Osteoblast (primary cell): ENCODE results near the gene SIGMAR1. TPM values are rescaled to one million over a fixed set of nuclear protein-coding genes. Genes with fewer than 3 reads are reported as not detected.

Experiments used
- small RNA-seq: library from RNA; depleted of rRNA; stranded (forward); fragments of <200 nt; gene quantifications from one replicate; pipeline ENCODE3, GENCODE V24; 2012
- total RNA-seq: library from RNA; depleted of rRNA; stranded (reverse); fragments of >200 nt; gene quantifications from 2 replicates; pipeline ENCODE4 v1.2.3, GENCODE V29; 2012

The SIGMAR1 gene
- total RNA-seq, 1 donor = 72.7 TPM

Small RNAs within 50 kb of the gene (small RNA-seq; reads per million reads assigned to genes)
- gene CCL27 = not detected

Other genes starting within 250 kb of the SIGMAR1 start
- gene FAM219A, start 179.2 kb downstream of the SIGMAR1 start, total RNA-seq = 8.5 and 9.4 TPM in 2 replicates
- gene DNAI1, start 179.0 kb downstream of the SIGMAR1 start, total RNA-seq = 47.4 TPM in 1 of 2 replicates, not detected in the other
- under 0.01 and 0.29 TPM in 2 replicates for gene ENHO, start 114.8 kb downstream of the SIGMAR1 start, total RNA-seq
- gene CNTFR, start 48.1 kb downstream of the SIGMAR1 start, total RNA-seq = under 0.01 TPM in 1 of 2 replicates, not detected in the other
- 17.7 and 19.2 TPM in 2 replicates for gene RPP25L, start 25.7 kb downstream of the SIGMAR1 start, total RNA-seq
- 84.0 and 90.5 TPM in 2 replicates for gene DCTN3, start 17.3 kb downstream of the SIGMAR1 start, total RNA-seq
- under 0.01 TPM in 1 of 2 replicates, not detected in the other for gene ARID3C, start 8.7 kb downstream of the SIGMAR1 start, total RNA-seq
- gene GALT, start 8.9 kb upstream of the SIGMAR1 start, total RNA-seq = 32.6 and 38.9 TPM in 2 replicates
- gene IL11RA, start 14.4 kb upstream of the SIGMAR1 start, total RNA-seq = 34.4 and 38.0 TPM in 2 replicates
- 0.36 TPM in 1 of 2 replicates, not detected in the other for gene CCL27, start 24.9 kb upstream of the SIGMAR1 start, total RNA-seq
- gene CCL19, start 53.5 kb upstream of the SIGMAR1 start, total RNA-seq = not detected in 2 replicates
- not detected in 2 replicates for gene CCL21, start 72.3 kb upstream of the SIGMAR1 start, total RNA-seq